Lower leg skin (tissue), 4 donors: Measurements from ENCODE around the gene ADCY6. TPM values are rescaled to one million over a fixed set of nuclear protein-coding genes. Genes with fewer than 3 reads are reported as not detected.

ENCODE experiments used
- DNase-seq, 2 donors: peaks; one replicate each; pipeline ENCODE4 v3.0.0-alpha.2; 2019; ENCODE audit warnings: low spot score in 2 of 2
- H3K4me3 ChIP-seq: fragments of 200-600 bp; sonication (generic); 2 replicates; pipeline ENCODE4 v1.5.1; 2017; ENCODE audit warnings: mild to moderate bottlenecking, low read depth; ENCODE audit not compliant: poor library complexity, severe bottlenecking
- CTCF ChIP-seq, 3 donors: fragments of 450-650 bp; IDR thresholded peaks; one replicate each; pipeline ENCODE4 v1.5.1; 2016; ENCODE audit warnings: antibody characterized with exemption in 3 of 3, mild to moderate bottlenecking in 3 of 3, moderate library complexity in 2 of 3
- POLR2A ChIP-seq, 2 donors: fragments of 450-650 bp; IDR thresholded peaks; one replicate each; pipeline ENCODE4 v1.6.1; 2016 to 2017; ENCODE audit warnings: antibody characterized with exemption in 2 of 2, mild to moderate bottlenecking in 1 of 2, moderate library complexity in 1 of 2
- WGBS, 2 donors: methylation state at CpG; one replicate each; pipeline ENCODE4 v1.1.5; 2018; 5-methylcytosine and 5-hydroxymethylcytosine counted together
- intact Hi-C: fragments of 100-400 bp; cut with DNase I; formaldehyde crosslinking; loops from one replicate; pipeline ENCODE4 v1.15.0; 2023; ENCODE audit warnings: low total_unique reads
- total RNA-seq, 4 donors: library from RNA; depleted of rRNA; stranded (reverse); fragments of >200 nt; gene quantifications; one replicate each; pipeline ENCODE4 v1.1.0, GENCODE V29; 2016

ADCY6 gene
- total RNA-seq, 4 donors from 2014 or later: 17.2 to 22.8 (median 20.2) TPM

- WGBS, 2 donors: 84 to 89% methylated on average over 6 of the region's 6 CpGs
- intact Hi-C loops: no loop called here
- H3K4me3 ChIP-seq: no peak overlapping the region
- TF ChIP-seq POLR2A (IDR thresholded peaks at IDR 0.05): no peak
- TF ChIP-seq CTCF (IDR thresholded peaks at IDR 0.05): no peak
- DNase-seq: no peak
These were observed 21.4 kb downstream of the ADCY6 start for GRCh38 chr12:48767521-48767920.

DNA sequence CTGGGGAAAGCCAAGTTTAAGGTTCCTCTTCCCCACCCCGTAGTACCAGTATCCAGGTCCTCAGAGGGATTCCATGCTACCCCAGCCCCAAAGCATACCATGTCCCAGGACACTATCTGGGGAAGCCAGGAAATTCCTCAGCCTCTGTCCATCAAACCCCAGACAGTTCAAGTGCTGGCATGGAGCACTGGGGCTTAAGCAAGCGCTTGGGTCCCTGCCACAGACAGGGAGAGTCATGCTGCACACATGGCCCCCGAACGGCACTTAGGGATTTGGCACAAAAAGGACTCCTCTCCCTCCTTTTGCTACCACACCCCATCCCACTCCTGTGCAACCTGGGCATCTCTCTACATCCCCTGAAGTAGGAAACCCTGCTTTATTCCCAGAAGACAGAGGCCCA, 21.8 kb downstream of the ADCY6 start:
- no peak for DNase-seq
- TF ChIP-seq POLR2A (IDR thresholded peaks at IDR 0.05) (no peak), CTCF (IDR thresholded peaks at IDR 0.05) (no peak)
- H3K4me3 ChIP-seq: no peak overlapping the region
- intact Hi-C loops: no loop called here
- WGBS, 2 donors: 50 to 59% methylated on average over 4 of the region's 4 CpGs

DNA sequence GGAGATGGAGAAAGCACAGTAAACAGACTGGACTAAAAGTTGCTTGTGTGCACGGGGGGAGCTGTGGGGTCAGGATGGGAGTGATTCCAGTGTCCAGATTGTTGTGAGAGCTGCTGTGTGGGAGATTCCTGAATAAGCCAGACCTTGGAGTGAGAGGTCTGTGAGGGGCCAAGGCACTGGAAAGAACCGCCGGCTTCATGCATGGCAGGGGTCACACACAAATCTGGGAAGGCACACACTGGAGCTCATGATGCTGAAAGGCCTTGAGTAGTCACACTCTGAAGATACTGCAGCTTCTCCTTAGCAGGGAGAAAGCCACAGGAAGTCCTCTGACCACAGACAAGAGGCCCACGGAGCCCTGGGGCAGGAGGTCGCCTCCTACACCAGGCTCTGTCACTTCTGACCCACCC, 23.1 kb downstream of the ADCY6 start:
- DNase-seq: no peak
- TF ChIP-seq CTCF (IDR thresholded peaks at IDR 0.05) (no peak), POLR2A (IDR thresholded peaks at IDR 0.05) (no peak)
- WGBS, 2 donors: 73 to 74% methylated on average over 5 of the region's 5 CpGs
- no peak overlapping the region for H3K4me3 ChIP-seq
- intact Hi-C loops: no loop called here

DNA sequence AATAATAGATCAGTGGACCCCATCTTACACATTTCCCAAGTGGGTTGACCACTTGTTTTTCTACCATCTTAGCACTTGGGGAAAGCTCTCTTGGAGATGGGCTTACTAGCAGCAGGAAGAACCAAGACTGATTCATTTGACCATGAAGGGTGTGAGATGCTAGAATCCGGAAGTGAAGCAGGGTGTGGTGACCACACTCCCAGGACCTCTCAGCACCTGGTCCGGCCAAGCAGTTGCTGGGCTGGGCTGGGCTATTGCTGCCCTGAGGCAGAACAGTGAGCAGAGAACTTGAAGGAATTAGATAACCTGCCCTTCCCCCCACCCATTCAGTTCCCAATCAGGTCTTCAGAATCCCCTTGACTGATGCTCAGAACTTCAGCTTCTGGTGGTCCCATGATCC, 24.4 kb downstream of the ADCY6 start:
- DNase-seq: no peak
- intact Hi-C loops: no loop called here
- no peak overlapping the region for H3K4me3 ChIP-seq
- TF ChIP-seq POLR2A (IDR thresholded peaks at IDR 0.05): no peak
- TF ChIP-seq CTCF (IDR thresholded peaks at IDR 0.05): no peak
- WGBS, 2 donors: 62 to 75% methylated on average over 2 of the region's 2 CpGs

DNA sequence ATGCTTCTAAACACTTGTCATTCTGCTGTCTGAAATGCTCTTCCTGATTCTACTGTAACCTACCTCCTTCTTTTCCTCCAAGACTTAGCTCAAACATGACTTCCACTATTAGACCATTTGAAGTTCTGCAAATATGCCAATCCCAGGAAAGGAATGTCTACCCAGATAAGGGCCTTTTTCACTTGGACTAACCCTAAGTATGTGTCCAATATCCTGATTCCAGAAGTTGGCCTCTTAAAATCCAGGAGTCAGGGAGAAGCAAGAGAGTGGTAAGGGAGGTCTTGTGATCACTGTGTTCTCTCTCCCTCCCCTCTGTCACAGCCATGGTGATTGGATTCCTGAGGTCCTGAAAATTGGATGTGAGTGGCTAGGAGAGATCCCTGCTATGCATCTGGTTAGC, 30.2 kb downstream of the ADCY6 start:
- H3K4me3 ChIP-seq: no peak overlapping the region
- intact Hi-C loops: no loop called here
- TF ChIP-seq POLR2A (IDR thresholded peaks at IDR 0.05) (no peak), CTCF (IDR thresholded peaks at IDR 0.05) (no peak)
- no peak for DNase-seq

DNA sequence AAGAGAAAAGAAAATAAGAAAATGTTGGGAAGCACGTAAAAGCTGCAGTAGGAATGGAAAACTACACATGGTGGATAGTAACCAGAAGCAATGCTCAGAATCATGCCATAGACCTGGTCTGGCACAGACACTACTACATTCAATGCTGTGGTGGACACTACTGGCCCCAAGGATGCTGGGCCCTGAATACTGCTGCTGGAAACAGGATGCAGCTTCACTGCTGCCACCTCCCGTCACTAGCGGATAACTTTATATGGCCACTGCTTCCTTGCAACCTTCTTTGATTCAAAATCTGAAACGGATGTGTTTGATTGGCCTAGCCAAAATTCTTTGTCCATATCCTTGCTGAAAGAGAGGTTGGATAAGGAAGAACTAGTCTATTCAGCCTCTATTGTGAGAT, 30.7 kb downstream of the ADCY6 start:
- H3K4me3 ChIP-seq: no peak overlapping the region
- intact Hi-C loops: no loop called here
- TF ChIP-seq POLR2A (IDR thresholded peaks at IDR 0.05) (no peak), CTCF (IDR thresholded peaks at IDR 0.05) (no peak)
- DNase-seq: no peak
- WGBS, 2 donors: 67 to 69% methylated on average over 4 of the region's 4 CpGs
